ENCODE data around the gene ARID3B. TPM values are rescaled to one million over a fixed set of nuclear protein-coding genes. Genes with fewer than 3 reads are reported as not detected.

Gene ARID3B
- total RNA-seq, 8 experiments from 2014 or later: 1.1 to 22.6 (median 7.2) TPM

- Histone ChIP-seq H3K27ac (no peak overlapping the region), H3K4me3 (no peak overlapping the region), H3K4me1 (replicated peaks in 1 of 2) (peaks cover 0 to 6% of the 10 kb centered on the region in 2 donors)
- WGBS, 10 experiments: 80 to 100% (median 92%) methylated on average over 1 to 3 of the region's 9 CpGs; no CpG with 5 or more reads in 4 of the 10 experiments
- in situ Hi-C loops (cut with MboI; ENCODE audit: low pct_unique_long_range_greater_than_20kb in 2 of 9, low sequenced_read_pairs in 9 of 9, unreplicated experiment in 9 of 9): loop anchor here in 7 of 9 experiments (10.0 to 25.0 kb wide), 4 partner anchors 130 to 330 kb away; partner anchors contain the start of genes COX5A (in 2 of the 7) and RPP25 (in 1 of the 7)
- ATAC-seq (replicated peaks in 6 of 8): no peak
Observed at GRCh38 chr15:74632601-74633000, 91.6 kb downstream of the ARID3B start.

GRCh38 chr15:74633781-74634180 is 92.8 kb downstream of the ARID3B start:
- WGBS, 10 experiments: 80 to 100% (median 100%) methylated on average over 1 of the region's 2 CpGs; no CpG with 5 or more reads in 7 of the 10 experiments
- peaks cover 0 to 6% of the 10 kb centered on the region in 2 donors for H3K4me1 ChIP-seq (replicated peaks in 1 of 2)
- ATAC-seq (replicated peaks in 6 of 8): no peak
- in situ Hi-C loops (cut with MboI; ENCODE audit: low pct_unique_long_range_greater_than_20kb in 2 of 9, low sequenced_read_pairs in 9 of 9, unreplicated experiment in 9 of 9): loop anchor here in 7 of 9 experiments (10.0 to 25.0 kb wide), 4 partner anchors 129 to 329 kb away; partner anchors contain the start of genes COX5A (in 2 of the 7) and RPP25 (in 1 of the 7)
- H3K4me3 ChIP-seq: no peak overlapping the region
- H3K27ac ChIP-seq: no peak overlapping the region

DNA sequence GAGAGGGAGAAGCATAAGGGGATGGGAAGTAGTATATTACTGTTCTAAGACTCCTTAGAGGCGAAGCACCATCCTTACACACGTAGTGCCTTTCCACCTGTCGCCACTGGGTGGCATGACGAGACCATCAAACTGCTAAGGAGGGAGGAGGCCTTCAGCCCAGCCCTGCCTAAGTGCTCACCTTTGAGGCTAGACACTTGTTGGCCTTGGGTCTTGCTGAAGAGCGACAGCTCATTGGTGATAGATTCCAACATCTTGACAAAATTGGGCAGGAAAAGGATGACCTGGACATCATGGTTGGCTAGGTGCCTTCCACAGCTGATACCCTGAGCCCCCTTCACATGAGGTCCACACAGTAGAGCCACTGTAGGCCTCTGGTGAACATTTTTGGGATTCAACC is 94.2 kb downstream of the ARID3B start:
- Histone ChIP-seq H3K27ac (no peak overlapping the region), H3K4me3 (no peak overlapping the region), H3K4me1 (replicated peaks in 1 of 2) (peaks cover 0 to 6% of the 10 kb centered on the region in 2 donors)
- ATAC-seq (replicated peaks in 6 of 8): peak; percentile 36 to 78 (median 58)
- 0 to 40% (median 14%) methylated on average over 1 to 5 of the region's 5 CpGs; no CpG with 5 or more reads in 3 of the 10 experiments for WGBS, 10 experiments
- in situ Hi-C loops (cut with MboI; ENCODE audit: low pct_unique_long_range_greater_than_20kb in 2 of 9, low sequenced_read_pairs in 9 of 9, unreplicated experiment in 9 of 9): loop anchor here in 7 of 9 experiments (10.0 to 25.0 kb wide), 4 partner anchors 127 to 327 kb away; partner anchors contain the start of genes COX5A (in 2 of the 7) and RPP25 (in 1 of the 7)

DNA sequence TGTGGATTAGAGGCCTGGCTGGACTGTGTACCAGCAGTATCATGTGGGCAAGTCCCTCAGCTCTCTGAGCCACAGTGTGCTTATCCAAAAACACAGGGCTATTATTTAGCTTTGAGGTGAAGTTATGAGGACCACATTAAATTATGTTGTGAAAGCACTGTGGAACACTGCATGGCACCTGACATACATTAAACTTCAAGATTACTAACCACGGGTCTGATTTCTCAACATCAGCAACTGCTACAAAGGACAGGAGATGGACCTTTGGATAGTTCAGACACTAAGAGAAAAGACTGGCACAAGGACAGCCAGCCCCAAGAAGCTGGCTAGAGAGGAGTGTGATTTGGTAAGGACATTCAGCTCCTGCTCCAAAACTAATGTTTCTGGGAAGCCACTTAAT is 96.0 kb downstream of the ARID3B start:
- no peaks in the 10 kb centered on the region for H3K4me1 ChIP-seq (replicated peaks in 1 of 2)
- H3K4me3 ChIP-seq: no peak overlapping the region
- H3K27ac ChIP-seq: no peak overlapping the region
- 38 to 100% (median 100%) methylated on average over 1 of the region's 1 CpG; no CpG with 5 or more reads in 5 of the 10 experiments for WGBS, 10 experiments
- in situ Hi-C loops (cut with MboI; ENCODE audit: low pct_unique_long_range_greater_than_20kb in 2 of 9, low sequenced_read_pairs in 9 of 9, unreplicated experiment in 9 of 9): loop anchor here in 7 of 9 experiments (10.0 to 25.0 kb wide), 4 partner anchors 125 to 325 kb away; partner anchors contain the start of genes COX5A (in 2 of the 7) and RPP25 (in 1 of the 7)
- ATAC-seq (replicated peaks in 6 of 8): no peak

GRCh38 chr15:74641151-74641550 is 100.1 kb downstream of the ARID3B start:
- H3K27ac ChIP-seq: no peak overlapping the region
- 67 to 100% (median 91%) methylated on average over 1 of the region's 1 CpG; no CpG with 5 or more reads in 4 of the 10 experiments for WGBS, 10 experiments
- peaks cover 0 to 10% of the 10 kb centered on the region in 2 donors for H3K4me1 ChIP-seq (replicated peaks in 1 of 2)
- no peak overlapping the region for H3K4me3 ChIP-seq
- in situ Hi-C loops (cut with MboI; ENCODE audit: low pct_unique_long_range_greater_than_20kb in 2 of 9, low sequenced_read_pairs in 9 of 9, unreplicated experiment in 9 of 9): loop anchor here in 5 of 9 experiments (10.0 to 25.0 kb wide), 4 partner anchors 121 to 321 kb away; partner anchors contain the start of genes COX5A (in 2 of the 5) and RPP25 (in 1 of the 5)
- no peak for ATAC-seq (replicated peaks in 6 of 8)

DNA sequence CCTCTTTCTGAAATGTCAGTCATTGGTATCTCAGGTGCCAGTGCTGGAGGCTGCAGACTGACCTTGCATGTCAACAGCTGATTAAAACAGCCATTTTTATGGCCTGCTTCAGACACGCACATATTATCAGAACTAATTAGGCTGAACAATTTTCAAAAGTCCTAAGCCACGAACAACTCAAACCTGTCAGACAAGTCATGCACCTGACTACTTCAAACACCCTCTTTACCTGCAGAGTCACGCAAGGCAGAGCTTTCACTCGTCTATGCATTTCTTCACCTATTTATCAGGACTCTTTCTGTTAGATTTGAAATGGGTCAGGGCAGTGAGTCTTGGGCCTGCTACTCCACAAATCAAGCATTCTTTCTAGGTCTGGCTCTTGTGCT is 101.3 kb downstream of the ARID3B start:
- 93 to 100% (median 100%) methylated on average over 1 to 3 of the region's 4 CpGs; no CpG with 5 or more reads in 4 of the 10 experiments for WGBS, 10 experiments
- in situ Hi-C loops (cut with MboI; ENCODE audit: low pct_unique_long_range_greater_than_20kb in 2 of 9, low sequenced_read_pairs in 9 of 9, unreplicated experiment in 9 of 9): loop anchor here in 5 of 9 experiments (10.0 to 25.0 kb wide), 4 partner anchors 120 to 320 kb away; partner anchors contain the start of genes COX5A (in 2 of the 5) and RPP25 (in 1 of the 5)
- no peak for ATAC-seq (replicated peaks in 6 of 8)
- Histone ChIP-seq H3K4me1 (replicated peaks in 1 of 2) (peaks cover 0 to 10% of the 10 kb centered on the region in 2 donors), H3K27ac (no peak overlapping the region), H3K4me3 (no peak overlapping the region)

- ATAC-seq (replicated peaks in 6 of 8): peak in 5 of 8 experiments; percentile 25 to 54 (median 44)
- Histone ChIP-seq H3K27ac (no peak overlapping the region), H3K4me3 (no peak overlapping the region), H3K4me1 (replicated peaks in 1 of 2) (peaks cover 0 to 10% of the 10 kb centered on the region in 2 donors)
- in situ Hi-C loops (cut with MboI; ENCODE audit: low pct_unique_long_range_greater_than_20kb in 2 of 9, low sequenced_read_pairs in 9 of 9, unreplicated experiment in 9 of 9): loop anchor here in 5 of 9 experiments (10.0 to 25.0 kb wide), 4 partner anchors 119 to 319 kb away; partner anchors contain the start of genes COX5A (in 2 of the 5) and RPP25 (in 1 of the 5)
- 25 to 90% (median 62%) methylated on average over 2 to 7 of the region's 11 CpGs for WGBS, 10 experiments
Observed at GRCh38 chr15:74642734-74643664, 102.0 kb downstream of the ARID3B start.

GRCh38 chr15:74643665-74644204 is 102.7 kb downstream of the ARID3B start:
- peaks cover 0 to 10% of the 10 kb centered on the region in 2 donors for H3K4me1 ChIP-seq (replicated peaks in 1 of 2)
- in situ Hi-C loops (cut with MboI; ENCODE audit: low pct_unique_long_range_greater_than_20kb in 2 of 9, low sequenced_read_pairs in 9 of 9, unreplicated experiment in 9 of 9): loop anchor here in 5 of 9 experiments (10.0 to 25.0 kb wide), 4 partner anchors 119 to 319 kb away; partner anchors contain the start of genes COX5A (in 2 of the 5) and RPP25 (in 1 of the 5)
- 93 to 100% (median 100%) methylated on average over 1 to 2 of the region's 2 CpGs; no CpG with 5 or more reads in 4 of the 10 experiments for WGBS, 10 experiments
- no peak for ATAC-seq (replicated peaks in 6 of 8)
- H3K27ac ChIP-seq: no peak overlapping the region
- H3K4me3 ChIP-seq: no peak overlapping the region

- Histone ChIP-seq H3K4me1 (replicated peaks in 1 of 2) (peaks cover 0 to 10% of the 10 kb centered on the region in 2 donors), H3K4me3 (no peak overlapping the region), H3K27ac (no peak overlapping the region)
- in situ Hi-C loops (cut with MboI; ENCODE audit: low pct_unique_long_range_greater_than_20kb in 2 of 9, low sequenced_read_pairs in 9 of 9, unreplicated experiment in 9 of 9): loop anchor here in 5 of 9 experiments (10.0 to 25.0 kb wide), 4 partner anchors 116 to 316 kb away; partner anchors contain the start of genes COX5A (in 2 of the 5) and RPP25 (in 1 of the 5)
- peak in 2 of 8 experiments; percentile 66 to 80 for ATAC-seq (replicated peaks in 6 of 8)
Observed at GRCh38 chr15:74646480-74646879, 105.5 kb downstream of the ARID3B start.

Other genes starting within 250 kb of the ARID3B start
- gene CYP11A1, start 173.6 kb upstream of the ARID3B start, total RNA-seq: 1 to 10 TPM in 4 of 8 experiments, under 1 TPM in 1, not detected in 3; 0.46 to 3.1 (median 2.3) TPM
- 10 to 100 TPM in 4 of 8 experiments, 1 to 10 TPM in 2, under 1 TPM in 2; 0.45 to 16.5 (median 9.6) TPM for gene SEMA7A, start 107.3 kb upstream of the ARID3B start, total RNA-seq
- gene UBL7, start 80.1 kb upstream of the ARID3B start, total RNA-seq: 10 to 100 TPM; 34.5 to 48.1 (median 43.2) TPM
- gene CLK3, start 74.6 kb downstream of the ARID3B start, total RNA-seq: 100 to 1,000 TPM in 1 of 8 experiments, 10 to 100 TPM in 7; 61.4 to 116 (median 77.9) TPM
- gene EDC3, start 154.8 kb downstream of the ARID3B start, total RNA-seq: 10 to 100 TPM in 7 of 8 experiments, 1 to 10 TPM in 1; 8.8 to 47.1 (median 29.1) TPM
- gene CYP1A1, start 184.3 kb downstream of the ARID3B start, total RNA-seq: 1 to 10 TPM in 2 of 8 experiments, under 1 TPM in 5, not detected in 1; 0.21 to 3.8 (median 0.73) TPM
- under 1 TPM in 4 of 8 experiments, not detected in 4; 0.13 to 0.47 (median 0.14) TPM for gene CYP1A2, start 207.6 kb downstream of the ARID3B start, total RNA-seq
- 100 to 1,000 TPM in 2 of 8 experiments, 10 to 100 TPM in 6; 15.6 to 155 (median 27.0) TPM for gene CSK, start 240.9 kb downstream of the ARID3B start, total RNA-seq